WERI-Rb-1 (cell line): ENCODE results near the gene HDAC4.

Experiments
- DNase-seq: peaks from one replicate; pipeline ENCODE4 v3.0.0-alpha.2; 2020
- H3K27ac ChIP-seq: fragments of 250-450 bp; sonication (Bioruptor Pico); 2 replicates; pipeline ENCODE4 v1.5.1; 2020; ENCODE audit warnings: mild to moderate bottlenecking, moderate library complexity
- H3K27me3 ChIP-seq: fragments of 250-450 bp; sonication (Bioruptor Pico); 2 replicates; pipeline ENCODE4 v1.5.1; 2021; ENCODE audit warnings: mild to moderate bottlenecking, low read depth, moderate library complexity; ENCODE audit not compliant: insufficient read depth, severe bottlenecking
- H3K36me3 ChIP-seq: fragments of 250-450 bp; sonication (Bioruptor Pico); 2 replicates; pipeline ENCODE4 v1.5.1; 2020; ENCODE audit warnings: mild to moderate bottlenecking, moderate library complexity
- H3K4me3 ChIP-seq: 2 replicates; pipeline ENCODE4 v1.5.1; 2011; ENCODE audit warnings: low read depth, mild to moderate bottlenecking, control low read depth, low read length
- H3K9me3 ChIP-seq: fragments of 250-450 bp; sonication (Bioruptor Pico); 2 replicates; pipeline ENCODE4 v1.5.1; 2021; ENCODE audit warnings: mild to moderate bottlenecking, moderate library complexity; ENCODE audit not compliant: severe bottlenecking
- CTCF ChIP-seq: IDR thresholded peaks from 2 replicates; pipeline ENCODE4 v1.5.1; 2011; ENCODE audit warnings: low read depth, mild to moderate bottlenecking, control low read depth, inconsistent platforms, low read length

HDAC4 gene

DNA sequence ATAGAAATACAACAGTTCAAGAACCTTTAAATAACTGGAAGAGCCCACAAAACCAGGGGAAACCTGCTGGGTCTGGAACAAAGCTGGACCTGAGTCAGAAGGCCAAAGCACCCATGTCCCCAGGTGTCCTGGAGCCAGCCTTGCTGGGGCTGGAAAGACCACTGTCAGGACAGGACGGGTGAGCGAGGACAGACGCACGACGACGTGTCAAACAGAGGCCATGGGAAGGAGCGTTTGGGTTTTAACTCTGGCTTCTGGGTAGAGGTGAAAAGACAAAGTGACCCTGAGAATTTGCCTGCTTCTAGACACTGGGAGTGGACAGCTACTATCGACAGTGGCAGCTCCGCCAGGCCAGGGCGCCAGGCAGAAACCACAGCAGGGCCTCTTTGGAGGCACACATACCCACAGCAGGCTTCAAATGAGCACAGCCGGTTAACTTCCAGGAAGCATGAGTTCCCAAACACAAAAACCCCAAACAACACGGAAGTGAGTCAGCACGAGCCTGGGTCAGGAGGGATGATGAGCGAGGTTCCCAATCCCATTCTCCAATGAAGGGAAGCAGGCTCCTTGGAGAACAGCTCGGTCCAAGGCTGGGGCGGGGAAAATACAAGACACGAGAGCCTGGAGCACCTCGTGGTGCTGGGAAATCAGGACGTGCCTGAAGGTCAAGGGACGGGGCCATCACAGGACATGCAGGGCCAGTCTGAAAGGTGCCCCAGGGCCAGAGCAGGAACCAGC is 344.9 kb downstream of the HDAC4 start:
- no peak overlapping the region for H3K4me3 ChIP-seq
- no peak for TF ChIP-seq CTCF
- H3K9me3 ChIP-seq = no peaks in the 10 kb centered on the region
- no peak for DNase-seq
- H3K27me3 ChIP-seq = no peaks in the 10 kb centered on the region
- H3K36me3 ChIP-seq = no peaks in the 10 kb centered on the region
- no peak overlapping the region for H3K27ac ChIP-seq

- no peaks in the 10 kb centered on the region for H3K9me3 ChIP-seq
- DNase-seq = no peak
- H3K27me3 ChIP-seq = no peaks in the 10 kb centered on the region
- H3K4me3 ChIP-seq = no peak overlapping the region
- H3K36me3 ChIP-seq = no peaks in the 10 kb centered on the region
- TF ChIP-seq CTCF = no peak
- no peak overlapping the region for H3K27ac ChIP-seq
These were observed 345.9 kb downstream of the HDAC4 start for GRCh38 chr2:239054921-239055320.

DNA sequence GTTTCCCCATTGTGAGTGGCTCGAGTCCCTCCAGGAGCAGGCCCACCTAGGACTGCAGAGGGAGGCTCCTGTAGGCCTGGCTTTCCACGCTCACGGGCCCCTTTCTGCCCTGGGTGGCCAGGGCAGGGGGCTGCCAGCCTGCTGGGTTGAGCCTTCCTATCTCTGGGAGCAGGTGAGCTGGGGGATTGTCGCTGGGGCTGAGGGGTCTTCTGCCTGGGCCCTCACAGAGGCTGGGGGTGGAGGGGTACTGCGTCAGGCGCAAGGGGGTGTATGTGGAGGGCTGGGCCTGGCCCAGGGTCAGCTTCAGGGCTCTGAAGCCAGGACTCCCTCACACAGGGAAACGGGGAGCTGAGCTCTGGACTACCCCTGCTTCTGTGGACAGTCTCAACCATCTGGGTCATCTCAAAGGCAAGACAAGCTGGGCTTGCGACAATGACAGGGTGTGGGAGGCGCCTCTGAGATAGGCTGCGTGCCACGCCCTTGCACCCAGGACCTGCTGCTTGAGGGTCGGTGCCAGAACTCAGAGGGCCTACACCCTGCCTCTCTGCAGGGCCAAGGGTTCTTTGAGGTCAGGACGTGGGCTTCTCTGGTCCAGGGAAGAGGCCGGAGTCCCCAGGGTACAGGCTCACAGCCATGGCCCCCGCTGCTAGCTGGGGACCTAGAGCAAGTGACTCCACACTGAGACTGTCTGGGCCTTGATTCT is 346.9 kb downstream of the HDAC4 start:
- H3K27me3 ChIP-seq = no peaks in the 10 kb centered on the region
- TF ChIP-seq CTCF = no peak
- no peak for DNase-seq
- H3K4me3 ChIP-seq = no peak overlapping the region
- no peak overlapping the region for H3K27ac ChIP-seq
- H3K9me3 ChIP-seq = no peaks in the 10 kb centered on the region
- H3K36me3 ChIP-seq = no peaks in the 10 kb centered on the region

DNA sequence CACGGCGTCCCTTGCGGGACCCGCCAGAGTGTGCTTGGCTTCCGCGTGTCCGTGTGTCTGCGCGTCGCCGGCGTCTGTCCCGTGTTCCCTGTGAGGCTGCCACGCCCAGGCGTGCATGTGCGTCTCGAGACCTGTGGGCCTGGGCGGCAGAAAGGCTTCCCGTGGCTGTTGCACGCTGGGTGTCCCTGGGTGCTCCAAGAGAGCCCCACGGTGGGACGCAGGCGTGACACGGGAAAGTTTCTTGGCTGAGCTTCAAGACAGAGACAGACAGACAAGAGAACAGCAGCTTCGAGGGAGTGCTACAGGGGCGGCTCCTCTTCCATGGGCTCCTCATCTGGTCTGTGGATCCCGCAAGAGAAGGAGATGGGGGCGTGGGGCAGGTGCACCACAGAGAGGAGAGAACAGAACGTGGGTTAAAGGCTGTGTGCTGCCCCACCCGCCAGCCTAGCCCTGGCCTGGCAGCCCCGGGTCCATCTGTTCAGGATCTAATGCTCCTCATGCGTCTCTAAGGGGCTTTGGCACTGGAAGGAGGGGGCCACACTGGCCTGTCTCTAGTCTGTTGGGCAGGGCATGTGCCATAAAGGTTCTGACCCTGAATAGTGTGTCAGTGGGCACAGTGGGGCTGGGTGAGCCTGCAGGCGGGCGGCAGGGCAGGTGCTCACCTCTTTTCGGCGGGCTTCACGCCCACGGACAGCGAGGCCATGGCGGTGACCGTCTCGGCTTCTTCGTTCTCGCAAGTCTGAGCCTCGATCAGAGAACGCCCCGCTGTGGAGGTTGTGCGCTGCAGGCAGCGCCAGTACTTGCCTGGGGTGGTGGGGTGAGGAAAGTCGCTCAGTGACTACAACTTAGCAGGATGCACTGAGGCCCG is 347.8 kb downstream of the HDAC4 start:
- no peak for TF ChIP-seq CTCF
- H3K27ac ChIP-seq = no peak overlapping the region
- DNase-seq = no peak
- H3K36me3 ChIP-seq = no peaks in the 10 kb centered on the region
- no peak overlapping the region for H3K4me3 ChIP-seq
- H3K9me3 ChIP-seq = no peaks in the 10 kb centered on the region
- H3K27me3 ChIP-seq = no peaks in the 10 kb centered on the region

GRCh38 chr2:239051891-239052445 is 348.9 kb downstream of the HDAC4 start:
- no peaks in the 10 kb centered on the region for H3K36me3 ChIP-seq
- H3K27ac ChIP-seq = no peak overlapping the region
- no peaks in the 10 kb centered on the region for H3K9me3 ChIP-seq
- no peaks in the 10 kb centered on the region for H3K27me3 ChIP-seq
- no peak for TF ChIP-seq CTCF
- no peak overlapping the region for H3K4me3 ChIP-seq
- DNase-seq = no peak
